OCI-LY7 (cell line): Measurements from ENCODE around the gene MS4A10. TPM values are rescaled to one million over a fixed set of nuclear protein-coding genes. Genes with fewer than 3 reads are reported as not detected.

ENCODE experiments used
- BruUV-seq: library from RNA; stranded (reverse); fragments of 400-500 nt; replicated peaks from 2 replicates; lab custom pipeline; 2021; lab: Mats Ljungman, UMichigan
- CTCF ChIA-PET: fragments of 300-600 bp; sonication (Branson Sonifier 250); formaldehyde crosslinking; loops from one replicate; lab custom pipeline; 2022; ENCODE audit warnings: antibody characterized with exemption; ENCODE audit not compliant: unreplicated experiment; lab: Charles Lee
- POLR2A ChIA-PET: fragments of 300-600 bp; sonication (Branson Sonifier 250); formaldehyde crosslinking; loops from one replicate; lab custom pipeline; 2022; ENCODE audit warnings: antibody characterized with exemption; lab: Charles Lee
- DNase-seq: peaks from one replicate; pipeline ENCODE4 v3.0.0-alpha.2; 2015; ENCODE audit warnings: low spot score
- H2AFZ ChIP-seq: fragments of 200-600 bp; sonication (generic), shearing (Covaris generic); 2 replicates; pipeline ENCODE4 v1.6.1; 2014; ENCODE audit warnings: mild to moderate bottlenecking, antibody characterized with exemption, low read length, moderate library complexity
- H3K27ac ChIP-seq: fragments of 200-600 bp; sonication (generic); 2 replicates; pipeline ENCODE4 v1.5.1; 2014; ENCODE audit warnings: mixed run types, low read depth, mild to moderate bottlenecking, moderate library complexity, low read length, inconsistent platforms; ENCODE audit not compliant: poor library complexity, severe bottlenecking
- H3K36me3 ChIP-seq: fragments of 200-600 bp; sonication (generic); 2 replicates; pipeline ENCODE4 v1.6.1; 2014; ENCODE audit warnings: mild to moderate bottlenecking, antibody characterized with exemption, low read length, moderate library complexity, mixed read lengths; ENCODE audit not compliant: insufficient read depth
- H3K4me1 ChIP-seq: fragments of 200-600 bp; sonication (generic); 2 replicates; pipeline ENCODE4 v1.5.1; 2014; ENCODE audit warnings: mild to moderate bottlenecking, low read length; ENCODE audit not compliant: insufficient read depth, poor library complexity, severe bottlenecking
- H3K4me2 ChIP-seq: fragments of 200-600 bp; sonication (generic); 2 replicates; pipeline ENCODE4 v1.6.1; 2014; ENCODE audit warnings: mild to moderate bottlenecking, low read length
- H3K4me3 ChIP-seq: fragments of 200-600 bp; sonication (generic); 2 replicates; pipeline ENCODE4 v1.5.1; 2014; ENCODE audit warnings: mild to moderate bottlenecking, low read depth, low read length; ENCODE audit not compliant: poor library complexity, severe bottlenecking
- H3K79me2 ChIP-seq: fragments of 200-600 bp; sonication (generic); 2 replicates; pipeline ENCODE4 v1.6.1; 2016; ENCODE audit warnings: low read depth, mild to moderate bottlenecking, low read length, moderate library complexity, mixed read lengths; ENCODE audit not compliant: insufficient read depth
- H3K9me2 ChIP-seq: fragments of 200-600 bp; sonication (generic); 2 replicates; pipeline ENCODE4 v1.6.1; 2016; ENCODE audit warnings: mild to moderate bottlenecking, low read length, mixed read lengths; ENCODE audit not compliant: insufficient read depth
- H3K9me3 ChIP-seq: fragments of 200-600 bp; sonication (generic); 2 replicates; pipeline ENCODE4 v1.6.1; 2014; ENCODE audit warnings: mild to moderate bottlenecking, mixed run types, low read length, mixed read lengths
- H4K20me1 ChIP-seq: fragments of 200-600 bp; sonication (generic); 2 replicates; pipeline ENCODE4 v1.6.1; 2014; ENCODE audit warnings: mild to moderate bottlenecking, antibody characterized with exemption, low read length, moderate library complexity, mixed read lengths; ENCODE audit not compliant: insufficient read depth
- EZH2phosphoT487 ChIP-seq: fragments of 200-600 bp; sonication (generic); IDR thresholded peaks from 2 replicates; pipeline ENCODE4 v1.6.1; 2018; ENCODE audit warnings: low read depth, borderline replicate concordance, mild to moderate bottlenecking, mixed run types, antibody characterized with exemption, low read length, moderate library complexity, mixed read lengths
- intact Hi-C: fragments of 100-400 bp; cut with micrococcal nuclease; formaldehyde crosslinking; loops from one replicate; pipeline ENCODE4 v1.10.0; 2022; ENCODE audit not compliant: unreplicated experiment
- total RNA-seq, 2 experiments: library from RNA; depleted of rRNA in 1 of 2; stranded (reverse); fragments of >200 nt in 1 of 2; shearing (Covaris generic) in 1 of 2; gene quantifications; 2 replicates each; pipeline ENCODE4 v1.2.3, GENCODE V29; 2014 to 2022
- TF ChIP-seq, protein P1 (sequence below): fragments of 200-600 bp; sonication (generic); conservative IDR thresholded peaks from 2 replicates; pipeline ENCODE4 v1.5.1; 2014; ENCODE audit warnings: mild to moderate bottlenecking, antibody characterized with exemption, low read length, moderate library complexity, mixed read lengths

The MS4A10 gene
- total RNA-seq, 2 experiments from 2014 or later = not detected

DNA sequence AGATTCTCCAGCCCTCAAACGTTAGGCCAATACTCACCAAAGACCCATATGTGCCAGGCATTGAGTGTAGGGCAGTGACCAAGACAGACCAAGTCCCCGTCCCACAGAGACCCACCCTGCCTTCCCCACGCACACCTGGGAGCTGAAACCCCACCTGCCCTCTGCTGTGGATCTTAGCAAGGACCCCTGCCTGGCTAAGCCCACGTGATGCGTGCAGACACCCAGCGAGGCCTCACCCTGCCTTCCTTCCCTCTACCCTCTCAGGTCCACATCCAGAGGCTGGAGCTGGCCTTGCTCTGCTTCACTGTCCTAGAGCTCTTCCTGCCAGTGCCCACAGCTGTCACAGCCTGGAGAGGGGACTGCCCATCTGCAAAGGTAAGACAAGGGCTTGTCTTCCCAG lies 10.2 kb downstream of the MS4A10 start:
- intact Hi-C loops = no loop called here
- H3K4me3 ChIP-seq = no peak overlapping the region
- H4K20me1 ChIP-seq = no peaks in the 10 kb centered on the region
- no peaks in the 10 kb centered on the region for H3K4me1 ChIP-seq
- no peaks in the 10 kb centered on the region for H3K79me2 ChIP-seq
- BruUV-seq = no TSS peak
- POLR2A ChIA-PET = interaction anchor here (0.6 kb wide), 1 partner anchor 1351 kb away, joined by 4 read pairs; no protein-coding TSS in a partner anchor
- CTCF ChIA-PET = no interaction called here
- H3K9me2 ChIP-seq = no peaks in the 10 kb centered on the region
- no peak overlapping the region for H3K4me2 ChIP-seq
- no peaks in the 10 kb centered on the region for H3K9me3 ChIP-seq
- H3K36me3 ChIP-seq = no peaks in the 10 kb centered on the region
- TF ChIP-seq, protein P1, sequence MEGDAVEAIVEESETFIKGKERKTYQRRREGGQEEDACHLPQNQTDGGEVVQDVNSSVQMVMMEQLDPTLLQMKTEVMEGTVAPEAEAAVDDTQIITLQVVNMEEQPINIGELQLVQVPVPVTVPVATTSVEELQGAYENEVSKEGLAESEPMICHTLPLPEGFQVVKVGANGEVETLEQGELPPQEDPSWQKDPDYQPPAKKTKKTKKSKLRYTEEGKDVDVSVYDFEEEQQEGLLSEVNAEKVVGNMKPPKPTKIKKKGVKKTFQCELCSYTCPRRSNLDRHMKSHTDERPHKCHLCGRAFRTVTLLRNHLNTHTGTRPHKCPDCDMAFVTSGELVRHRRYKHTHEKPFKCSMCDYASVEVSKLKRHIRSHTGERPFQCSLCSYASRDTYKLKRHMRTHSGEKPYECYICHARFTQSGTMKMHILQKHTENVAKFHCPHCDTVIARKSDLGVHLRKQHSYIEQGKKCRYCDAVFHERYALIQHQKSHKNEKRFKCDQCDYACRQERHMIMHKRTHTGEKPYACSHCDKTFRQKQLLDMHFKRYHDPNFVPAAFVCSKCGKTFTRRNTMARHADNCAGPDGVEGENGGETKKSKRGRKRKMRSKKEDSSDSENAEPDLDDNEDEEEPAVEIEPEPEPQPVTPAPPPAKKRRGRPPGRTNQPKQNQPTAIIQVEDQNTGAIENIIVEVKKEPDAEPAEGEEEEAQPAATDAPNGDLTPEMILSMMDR = no peak
- TF ChIP-seq EZH2phosphoT487 = no peak
- H3K27ac ChIP-seq = no peak overlapping the region
- H2AFZ ChIP-seq = no peak overlapping the region
- no peak for DNase-seq

DNA sequence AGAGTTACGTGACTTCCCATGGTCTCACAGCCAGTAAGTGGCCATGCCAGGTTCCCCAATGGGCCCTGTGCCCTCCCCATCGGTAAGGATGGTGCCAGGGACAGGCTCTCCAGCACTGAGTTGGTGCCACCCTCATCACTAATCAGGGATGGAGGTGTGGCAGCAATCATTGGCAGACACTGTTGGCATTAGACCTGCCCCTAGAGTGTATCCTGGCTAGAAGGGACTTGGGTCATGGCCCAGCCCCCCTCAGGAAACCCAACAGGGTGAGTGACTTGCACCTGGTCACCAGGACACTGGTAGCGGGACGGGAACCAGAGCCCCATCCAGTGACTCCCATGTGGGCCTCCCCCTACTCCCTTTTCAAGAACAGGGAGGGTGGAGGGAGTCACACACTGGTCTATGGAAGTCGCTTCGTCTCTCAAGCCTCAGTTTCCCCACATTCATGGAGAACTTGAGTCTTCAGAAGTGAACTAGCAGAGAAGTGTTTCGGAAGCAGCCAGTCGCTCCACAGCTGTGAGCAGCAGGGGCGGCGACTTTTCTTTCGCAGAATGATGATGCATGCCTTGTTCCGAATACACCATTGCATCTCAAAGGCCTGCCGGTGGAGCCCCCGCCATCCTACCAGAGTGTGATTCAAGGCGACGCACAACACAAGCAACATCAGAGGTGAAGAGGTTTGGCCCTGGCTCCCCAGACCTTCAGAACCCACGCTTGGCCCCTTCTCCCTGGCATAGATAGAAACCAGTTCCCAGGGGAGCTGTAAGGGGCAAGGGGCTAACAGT lies 12.9 kb downstream of the MS4A10 start:
- H3K4me1 ChIP-seq = no peaks in the 10 kb centered on the region
- intact Hi-C loops = no loop called here
- no peak for DNase-seq
- no peaks in the 10 kb centered on the region for H3K79me2 ChIP-seq
- no peaks in the 10 kb centered on the region for H3K9me3 ChIP-seq
- POLR2A ChIA-PET = no interaction called here
- CTCF ChIA-PET = no interaction called here
- H3K36me3 ChIP-seq = no peaks in the 10 kb centered on the region
- no peak overlapping the region for H2AFZ ChIP-seq
- BruUV-seq = no TSS peak
- TF ChIP-seq EZH2phosphoT487 = no peak
- TF ChIP-seq, protein P1 = no peak
- no peak overlapping the region for H3K4me3 ChIP-seq
- no peaks in the 10 kb centered on the region for H3K9me2 ChIP-seq
- no peak overlapping the region for H3K4me2 ChIP-seq
- H4K20me1 ChIP-seq = no peaks in the 10 kb centered on the region
- H3K27ac ChIP-seq = no peak overlapping the region

DNA sequence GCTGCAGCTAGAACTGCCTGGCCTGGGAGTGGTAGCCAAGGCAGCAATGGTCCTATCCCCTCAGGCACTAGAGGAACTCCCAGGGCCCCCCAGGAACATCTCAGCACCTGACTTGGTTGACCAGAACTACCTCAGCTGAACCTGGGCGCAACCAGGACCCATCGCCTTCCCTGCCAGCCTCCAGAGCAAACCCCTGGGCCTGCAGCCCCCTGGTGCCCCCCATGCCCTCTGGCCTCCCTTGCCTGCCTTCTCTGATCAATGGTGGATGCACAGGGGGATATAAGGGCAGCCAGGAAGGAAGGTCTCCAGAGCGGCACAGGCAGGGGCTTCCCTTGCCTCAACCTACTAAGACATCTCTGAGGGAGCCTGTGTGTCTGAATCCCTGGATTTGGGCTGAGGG lies 13.5 kb downstream of the MS4A10 start:
- intact Hi-C loops = no loop called here
- DNase-seq = no peak
- TF ChIP-seq, protein P1 = no peak
- TF ChIP-seq EZH2phosphoT487 = no peak
- no peak overlapping the region for H2AFZ ChIP-seq
- ChIA-PET CTCF (no interaction called here), POLR2A (no interaction called here)
- H3K4me3 ChIP-seq = no peak overlapping the region
- H4K20me1 ChIP-seq = no peaks in the 10 kb centered on the region
- no peaks in the 10 kb centered on the region for H3K9me2 ChIP-seq
- no peaks in the 10 kb centered on the region for H3K4me1 ChIP-seq
- H3K36me3 ChIP-seq = no peaks in the 10 kb centered on the region
- no peaks in the 10 kb centered on the region for H3K9me3 ChIP-seq
- no peak overlapping the region for H3K27ac ChIP-seq
- no peak overlapping the region for H3K4me2 ChIP-seq
- no peaks in the 10 kb centered on the region for H3K79me2 ChIP-seq
- BruUV-seq = no TSS peak
